ENCODE measurements around the gene LRRC43. TPM values are rescaled to one million over a fixed set of nuclear protein-coding genes. Genes with fewer than 3 reads are reported as not detected.

LRRC43 gene
- total and polyA plus RNA-seq, 7 donors, result 0.05 to 0.36 (median 0.13) TPM; not detected in 2

GRCh38 chr12:122145505-122146330 lies 37.2 kb upstream of the LRRC43 start:
- DNase-seq, result no peak
- intact Hi-C loops (cut with DNase I), result no loop called here
- no peaks in the 10 kb centered on the region for H3K9me3 ChIP-seq
- 84 to 91% (median 89%) methylated on average over 23 of the region's 23 CpGs for WGBS, 3 donors
- TF ChIP-seq, protein P1, sequence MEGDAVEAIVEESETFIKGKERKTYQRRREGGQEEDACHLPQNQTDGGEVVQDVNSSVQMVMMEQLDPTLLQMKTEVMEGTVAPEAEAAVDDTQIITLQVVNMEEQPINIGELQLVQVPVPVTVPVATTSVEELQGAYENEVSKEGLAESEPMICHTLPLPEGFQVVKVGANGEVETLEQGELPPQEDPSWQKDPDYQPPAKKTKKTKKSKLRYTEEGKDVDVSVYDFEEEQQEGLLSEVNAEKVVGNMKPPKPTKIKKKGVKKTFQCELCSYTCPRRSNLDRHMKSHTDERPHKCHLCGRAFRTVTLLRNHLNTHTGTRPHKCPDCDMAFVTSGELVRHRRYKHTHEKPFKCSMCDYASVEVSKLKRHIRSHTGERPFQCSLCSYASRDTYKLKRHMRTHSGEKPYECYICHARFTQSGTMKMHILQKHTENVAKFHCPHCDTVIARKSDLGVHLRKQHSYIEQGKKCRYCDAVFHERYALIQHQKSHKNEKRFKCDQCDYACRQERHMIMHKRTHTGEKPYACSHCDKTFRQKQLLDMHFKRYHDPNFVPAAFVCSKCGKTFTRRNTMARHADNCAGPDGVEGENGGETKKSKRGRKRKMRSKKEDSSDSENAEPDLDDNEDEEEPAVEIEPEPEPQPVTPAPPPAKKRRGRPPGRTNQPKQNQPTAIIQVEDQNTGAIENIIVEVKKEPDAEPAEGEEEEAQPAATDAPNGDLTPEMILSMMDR (IDR thresholded peaks at IDR 0.05), result no peak
- H3K4me1 ChIP-seq, result peaks cover 27% of the 10 kb centered on the region
- ATAC-seq, result no peak
- H3K27ac ChIP-seq, result no peak overlapping the region
- H3K27me3 ChIP-seq (ENCODE audit: insufficient read depth in 3 of 3, low read length in 2 of 3), result no peaks in the 10 kb centered on the region
- H3K4me3 ChIP-seq, result no peak overlapping the region
- H3K36me3 ChIP-seq (ENCODE audit: insufficient read depth in 1 of 2, low read depth in 1 of 2), result peaks cover 4 to 56% of the 10 kb centered on the region in 2 donors

GRCh38 chr12:122147514-122148290 lies 35.2 kb upstream of the LRRC43 start:
- H3K4me1 ChIP-seq, result peaks cover 7% of the 10 kb centered on the region
- peaks cover 4 to 37% of the 10 kb centered on the region in 2 donors for H3K36me3 ChIP-seq (ENCODE audit: insufficient read depth in 1 of 2, low read depth in 1 of 2)
- no peak overlapping the region for H3K4me3 ChIP-seq
- ATAC-seq, result peak in 1 of 4 donors; percentile 5
- no peak overlapping the region for H3K27ac ChIP-seq
- no peak for DNase-seq
- H3K9me3 ChIP-seq, result no peaks in the 10 kb centered on the region
- intact Hi-C loops (cut with DNase I), result no loop called here
- H3K27me3 ChIP-seq (ENCODE audit: insufficient read depth in 3 of 3, low read length in 2 of 3), result no peaks in the 10 kb centered on the region
- TF ChIP-seq, protein P1 (IDR thresholded peaks at IDR 0.05), result no peak
- 76 to 87% (median 81%) methylated on average over 21 of the region's 21 CpGs for WGBS, 3 donors

GRCh38 chr12:122148657-122149056 lies 34.3 kb upstream of the LRRC43 start:
- intact Hi-C loops (cut with DNase I), result loop anchor here in 1 of 2 donors (1.0 kb wide), 1 partner anchor 12 kb away; no protein-coding TSS in a partner anchor
- WGBS, 3 donors, result 41 to 63% (median 42%) methylated on average over 6 of the region's 6 CpGs

DNA sequence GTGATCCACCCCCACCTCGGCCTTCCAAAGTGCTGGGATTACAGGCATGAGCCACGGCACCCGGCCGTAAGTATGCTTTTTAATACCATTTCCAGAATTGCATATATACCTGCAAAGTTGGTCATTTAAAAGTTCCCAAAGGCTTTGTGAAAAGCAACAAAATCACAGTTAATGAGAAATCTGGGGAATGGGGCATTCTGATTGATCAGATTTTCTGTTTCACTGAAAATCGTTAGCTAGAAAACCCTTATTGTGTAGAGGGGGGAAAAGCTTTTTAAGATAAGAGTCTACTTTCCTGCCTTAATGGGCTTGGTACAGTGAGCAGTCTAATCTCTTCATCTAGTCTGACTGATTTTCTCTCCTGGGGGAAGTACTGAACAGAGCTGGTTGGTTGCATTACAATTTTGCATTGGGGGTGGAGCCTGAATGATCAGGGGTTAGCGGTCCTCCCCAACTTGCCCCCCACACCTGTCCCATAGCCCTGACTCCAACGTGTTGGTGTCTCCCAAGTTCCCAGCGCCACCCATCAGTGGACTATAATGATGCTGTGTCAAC lies 32.7 kb upstream of the LRRC43 start:
- no peak for ATAC-seq
- WGBS, 3 donors, result 68 to 77% (median 73%) methylated on average over 8 of the region's 8 CpGs

More at GRCh38 chr12:122148657-122149056, 34.3 kb upstream of the LRRC43 start:
- Histone ChIP-seq H3K4me3 (no peak overlapping the region), H3K36me3 (ENCODE audit: insufficient read depth in 1 of 2, low read depth in 1 of 2) (peaks cover 0 to 28% of the 10 kb centered on the region in 2 donors), H3K4me1 (no peaks in the 10 kb centered on the region), H3K9me3 (no peaks in the 10 kb centered on the region), H3K27me3 (ENCODE audit: insufficient read depth in 3 of 3, low read length in 2 of 3) (no peaks in the 10 kb centered on the region), H3K27ac (no peak overlapping the region)
- TF ChIP-seq, protein P1 (IDR thresholded peaks at IDR 0.05), result no peak
- ATAC-seq (peak in 2 of 4 donors; percentile 4 to 16), DNase-seq (no peak)

More for the DNA sequence above, 32.7 kb upstream of the LRRC43 start:
- Histone ChIP-seq H3K27me3 (ENCODE audit: insufficient read depth in 3 of 3, low read length in 2 of 3) (no peaks in the 10 kb centered on the region), H3K36me3 (ENCODE audit: insufficient read depth in 1 of 2, low read depth in 1 of 2) (peaks cover 0 to 12% of the 10 kb centered on the region in 2 donors), H3K4me1 (no peaks in the 10 kb centered on the region), H3K27ac (no peak overlapping the region), H3K4me3 (no peak overlapping the region), H3K9me3 (no peaks in the 10 kb centered on the region)
- intact Hi-C loops (cut with DNase I), result no loop called here
- no peak for DNase-seq
- TF ChIP-seq, protein P1 (IDR thresholded peaks at IDR 0.05), result no peak

Data from psoas muscle (tissue), 8 donors.